Epithelial cell of proximal tubule (primary cell): ENCODE results near the gene RFX5. TPM values are rescaled to one million over a fixed set of nuclear protein-coding genes. Genes with fewer than 3 reads are reported as not detected.
"Not testable (repeated sequence)": the region's sequence is repeated elsewhere in the genome, so short reads cannot be mapped to it uniquely, and the experiment has no call there.

ENCODE experiments used
- DNase-seq: peaks from one replicate; pipeline ENCODE4 v3.0.0-alpha.2; 2011; ENCODE audit warnings: low read depth
- H3K4me3 ChIP-seq: 2 replicates; pipeline ENCODE4 v1.5.1; 2011; ENCODE audit warnings: low read depth, mild to moderate bottlenecking, low read length
- total RNA-seq: library from RNA; depleted of rRNA; stranded (reverse); fragments of >200 nt; gene quantifications from 2 replicates; pipeline ENCODE4 v1.2.3, GENCODE V29; 2015
- TF ChIP-seq, protein P1 (sequence below): conservative IDR thresholded peaks from 2 replicates; pipeline ENCODE4 v1.5.1; 2012; ENCODE audit warnings: low read depth, mild to moderate bottlenecking, low read length

The RFX5 gene
- 25.9 and 33.9 TPM in 2 replicates for total RNA-seq

- TF ChIP-seq, protein P1, sequence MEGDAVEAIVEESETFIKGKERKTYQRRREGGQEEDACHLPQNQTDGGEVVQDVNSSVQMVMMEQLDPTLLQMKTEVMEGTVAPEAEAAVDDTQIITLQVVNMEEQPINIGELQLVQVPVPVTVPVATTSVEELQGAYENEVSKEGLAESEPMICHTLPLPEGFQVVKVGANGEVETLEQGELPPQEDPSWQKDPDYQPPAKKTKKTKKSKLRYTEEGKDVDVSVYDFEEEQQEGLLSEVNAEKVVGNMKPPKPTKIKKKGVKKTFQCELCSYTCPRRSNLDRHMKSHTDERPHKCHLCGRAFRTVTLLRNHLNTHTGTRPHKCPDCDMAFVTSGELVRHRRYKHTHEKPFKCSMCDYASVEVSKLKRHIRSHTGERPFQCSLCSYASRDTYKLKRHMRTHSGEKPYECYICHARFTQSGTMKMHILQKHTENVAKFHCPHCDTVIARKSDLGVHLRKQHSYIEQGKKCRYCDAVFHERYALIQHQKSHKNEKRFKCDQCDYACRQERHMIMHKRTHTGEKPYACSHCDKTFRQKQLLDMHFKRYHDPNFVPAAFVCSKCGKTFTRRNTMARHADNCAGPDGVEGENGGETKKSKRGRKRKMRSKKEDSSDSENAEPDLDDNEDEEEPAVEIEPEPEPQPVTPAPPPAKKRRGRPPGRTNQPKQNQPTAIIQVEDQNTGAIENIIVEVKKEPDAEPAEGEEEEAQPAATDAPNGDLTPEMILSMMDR: no peak
- peak; percentile 94 for DNase-seq
- peak within 1 kb of the TSS; percentile 82 for H3K4me3 ChIP-seq
Observed at GRCh38 chr1:151346769-151347522, at the start of gene RFX5. Gene RFX5, minus strand, starts transcription at chr1:151347252. Its CDS starts 932 bp downstream, at chr1:151346320.

DNA sequence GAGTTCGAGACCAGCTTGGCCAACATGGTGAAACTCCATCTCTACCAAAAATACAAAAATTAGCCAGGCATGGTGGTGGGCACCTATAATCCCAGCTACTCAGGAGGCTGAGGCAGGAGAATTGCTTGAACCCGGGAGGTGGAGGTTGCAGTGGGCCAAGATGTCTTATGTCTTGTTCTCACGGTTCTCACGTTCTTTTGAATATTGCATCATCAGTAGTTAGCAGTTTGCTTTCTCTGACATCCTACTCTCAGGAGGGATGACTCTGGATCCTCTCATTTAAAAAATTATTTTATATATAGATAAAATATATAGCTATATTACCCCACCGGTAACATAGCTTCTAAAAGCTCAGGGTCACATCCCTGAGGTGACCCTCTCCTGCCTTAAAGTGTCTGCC is 49.2 kb upstream of the RFX5 start:
- DNase-seq, H3K4me3 ChIP-seq: not testable (repeated sequence)

GRCh38 chr1:151393583-151393982 is 46.5 kb upstream of the RFX5 start:
- no peak overlapping the region for H3K4me3 ChIP-seq
- TF ChIP-seq, protein P1: no peak
- DNase-seq: no peak

DNA sequence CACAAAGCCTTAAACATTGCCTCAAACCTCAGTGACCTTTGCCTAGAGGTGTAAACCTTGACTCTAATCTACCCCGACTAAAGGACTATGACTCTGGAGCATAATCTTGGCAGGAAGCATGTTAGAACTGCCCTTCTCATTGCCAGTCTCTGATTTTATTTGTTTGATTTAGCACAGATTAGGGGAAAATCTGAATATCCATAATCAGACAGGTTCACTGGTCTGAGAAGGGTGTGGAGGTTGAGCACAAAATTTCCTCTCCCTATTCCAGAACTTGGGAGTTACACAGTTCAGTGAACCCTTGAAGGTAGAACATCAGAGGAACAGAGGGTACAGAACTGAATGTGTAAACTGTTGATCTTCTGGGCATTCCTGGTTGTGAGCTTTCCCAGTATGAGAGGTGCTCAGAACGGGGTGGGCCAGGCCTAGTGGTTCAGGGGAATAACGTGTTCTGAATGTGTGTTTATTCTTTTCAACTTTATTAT is 44.1 kb upstream of the RFX5 start:
- no peak overlapping the region for H3K4me3 ChIP-seq
- DNase-seq: no peak
- TF ChIP-seq, protein P1: no peak

GRCh38 chr1:151390221-151391078 is 43.4 kb upstream of the RFX5 start:
- DNase-seq: not testable (repeated sequence)

GRCh38 chr1:151386002-151386401 is 39.0 kb upstream of the RFX5 start:
- TF ChIP-seq, protein P1: no peak
- H3K4me3 ChIP-seq: no peak overlapping the region
- DNase-seq: no peak

More at GRCh38 chr1:151390221-151391078, 43.4 kb upstream of the RFX5 start:
- H3K4me3 ChIP-seq: not testable (repeated sequence)

- TF ChIP-seq, protein P1: no peak
- H3K4me3 ChIP-seq: no peak overlapping the region
- DNase-seq: no peak
Observed at GRCh38 chr1:151384584-151384983, 37.5 kb upstream of the RFX5 start.
